Activated effector memory CD4-positive, alpha-beta T cell treated with anti-CD3 and anti-CD28 coated beads, Interleukin-2, amount 50 U/mL, for 16 hours (primary cell): ENCODE results near the gene NT5DC4.
A peak's percentile ranks its signal among the peaks of the same experiment; 100 is the strongest.

Experiments
- DNase-seq: peaks from one replicate; pipeline ENCODE4 v3.0.0-alpha.2; 2020

The NT5DC4 gene

DNA sequence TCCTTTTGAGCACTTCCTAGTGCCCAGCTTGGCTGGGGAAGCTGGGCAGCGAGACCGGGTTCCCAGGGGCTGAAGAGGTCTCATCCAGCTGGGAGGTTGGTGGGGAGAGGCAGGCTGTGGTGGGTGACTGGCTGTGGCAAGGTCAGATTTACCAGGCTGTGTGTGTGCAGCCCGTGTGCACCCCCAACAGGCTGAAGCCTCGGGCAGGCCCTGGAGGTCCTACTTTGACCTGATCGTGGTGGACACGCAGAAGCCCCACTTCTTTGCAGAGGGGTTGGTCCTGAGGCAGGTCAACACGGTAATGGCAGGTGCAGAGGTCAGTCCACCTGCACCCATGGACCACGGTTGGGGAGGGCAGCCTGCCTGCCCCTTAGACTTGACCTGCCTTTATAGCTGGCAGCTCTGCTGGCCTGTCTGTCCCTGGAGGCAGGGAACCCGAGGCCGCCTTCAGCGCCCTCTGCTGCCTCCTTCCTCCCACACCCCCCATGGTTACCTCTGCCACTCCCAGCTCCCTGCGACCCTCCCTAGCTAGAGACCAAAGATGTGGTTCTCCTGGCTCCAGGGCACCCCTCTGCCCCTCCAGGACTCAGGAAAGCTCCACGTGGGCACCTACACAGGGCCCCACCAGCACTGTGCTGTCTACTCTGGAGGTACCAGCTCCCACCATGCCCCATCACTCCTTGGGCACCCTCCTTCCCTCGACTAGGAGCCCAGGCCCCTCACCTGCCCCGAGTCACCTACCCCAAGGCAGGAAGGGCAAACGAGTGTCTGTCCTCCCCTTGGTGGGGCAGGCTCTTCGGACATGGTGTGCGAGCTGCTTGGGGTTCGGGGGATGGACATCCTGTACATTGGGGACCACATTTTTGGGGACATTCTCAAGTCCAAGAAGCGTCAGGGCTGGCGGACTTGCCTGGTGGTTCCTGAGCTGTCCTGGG is 4.0 kb downstream of the NT5DC4 start:
- no peak for DNase-seq

DNA sequence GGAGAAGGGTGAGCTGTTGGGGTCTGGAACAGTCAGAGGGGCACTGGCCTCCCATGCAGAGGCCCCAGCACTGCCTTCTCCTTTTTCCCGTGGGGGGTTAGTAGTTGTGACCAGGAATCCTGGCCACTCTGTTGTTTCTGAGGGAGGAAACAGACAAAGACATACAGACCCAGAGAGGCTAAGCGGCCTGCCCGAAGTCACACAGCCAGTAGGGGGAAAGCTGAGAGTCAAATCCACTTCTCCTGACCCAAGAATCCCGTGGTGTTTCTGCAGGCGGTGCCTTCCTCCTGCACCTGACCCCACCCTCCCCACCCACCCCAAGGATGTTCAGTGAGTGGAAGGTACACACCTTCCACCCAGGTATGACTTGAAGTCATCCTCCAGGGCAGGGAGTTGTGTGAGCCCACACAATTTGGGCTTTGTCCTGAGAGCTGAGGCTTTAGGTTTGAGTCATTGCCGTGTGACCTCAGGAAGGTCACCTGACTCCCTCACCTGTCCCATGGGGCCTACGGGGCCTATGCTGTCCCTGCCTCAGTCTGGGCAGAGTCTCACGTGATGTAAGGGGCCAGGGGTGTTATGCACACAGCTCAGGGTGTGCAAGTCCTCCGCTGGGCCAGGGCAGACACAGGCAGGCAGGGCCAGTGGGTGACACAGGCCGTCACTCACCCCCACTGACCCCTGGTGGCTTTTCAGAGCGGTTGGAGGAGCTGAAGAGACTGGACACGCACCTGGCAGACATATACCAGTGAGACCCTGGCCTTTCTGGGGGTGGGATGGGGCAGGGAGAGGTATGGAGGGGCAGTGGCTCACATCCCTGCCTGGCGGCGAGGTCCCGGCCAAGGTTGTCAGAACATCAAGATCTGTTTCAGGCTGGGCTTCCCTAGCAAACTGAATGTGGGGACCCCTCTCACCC is 5.0 kb downstream of the NT5DC4 start:
- DNase-seq: no peak

DNA sequence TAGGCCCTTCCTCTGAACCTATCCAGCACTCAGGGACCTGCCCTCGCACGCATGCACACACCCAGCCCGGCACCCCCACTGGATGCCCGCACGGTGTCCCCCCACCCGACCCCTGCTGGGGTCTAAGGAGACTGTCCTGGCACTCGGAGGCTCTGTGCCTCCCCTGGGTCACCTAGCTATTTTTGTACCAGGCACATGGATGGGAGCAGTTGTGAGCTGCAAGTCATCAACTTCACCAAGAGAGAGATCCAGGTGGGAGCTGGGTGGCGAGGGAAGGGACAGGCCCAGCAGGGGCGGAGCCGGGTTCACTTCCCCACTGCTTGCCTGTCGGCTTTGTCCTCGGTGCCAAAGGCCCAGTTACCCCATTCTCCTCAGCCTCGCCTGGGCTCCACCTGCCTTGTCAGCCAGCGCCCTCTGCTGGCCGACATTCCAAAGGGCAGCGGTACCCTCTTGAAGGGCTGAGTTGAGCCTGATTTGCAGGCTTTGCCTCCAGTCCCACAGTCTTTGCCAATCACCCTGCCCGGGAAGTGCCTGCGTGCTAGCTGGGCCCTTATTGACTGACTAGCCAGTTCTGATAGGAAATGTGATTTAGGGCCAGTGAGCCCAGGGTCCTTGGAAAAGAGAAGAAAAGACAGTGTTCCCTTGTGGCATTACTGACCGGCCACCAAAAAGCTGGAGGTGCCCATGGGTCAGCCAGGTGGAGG is 5.8 kb downstream of the NT5DC4 start:
- DNase-seq: peak; percentile 95

DNA sequence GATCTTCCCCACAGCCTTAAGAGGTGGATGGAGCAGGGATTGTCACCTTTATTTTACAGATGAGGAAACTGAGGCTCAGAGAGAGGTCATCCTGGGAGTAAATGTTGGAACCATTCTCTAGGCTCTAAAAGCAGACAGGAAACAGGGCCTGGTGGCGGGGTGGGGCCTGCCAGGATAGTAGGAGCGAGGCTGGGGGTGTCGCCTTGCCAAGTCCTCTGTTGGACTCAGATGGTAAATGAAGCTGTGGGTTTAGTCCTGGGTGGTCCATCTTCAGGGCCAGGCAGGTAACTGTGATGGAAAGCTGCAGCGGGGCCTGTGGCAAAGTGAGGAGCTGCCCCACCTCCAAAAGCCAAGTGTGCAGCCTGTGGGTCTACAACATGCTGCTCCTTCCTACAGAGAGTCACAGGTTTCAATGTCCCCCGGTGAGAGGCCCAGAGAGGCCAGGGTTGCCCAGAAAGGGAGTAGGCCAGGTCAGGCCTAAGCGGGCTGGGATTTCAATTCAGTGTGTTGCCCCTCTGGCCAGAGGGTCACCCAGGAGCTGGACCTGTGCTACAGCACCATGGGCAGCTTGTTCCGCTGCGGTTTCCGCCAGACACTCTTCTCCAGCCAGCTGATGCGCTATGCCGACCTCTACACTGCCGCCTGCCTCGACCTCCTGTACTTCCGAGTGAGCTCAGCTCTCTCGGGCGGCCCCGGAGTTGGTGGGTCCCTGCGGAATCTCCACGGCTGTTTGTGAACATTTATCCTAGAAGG is 6.6 kb downstream of the NT5DC4 start:
- DNase-seq: no peak

DNA sequence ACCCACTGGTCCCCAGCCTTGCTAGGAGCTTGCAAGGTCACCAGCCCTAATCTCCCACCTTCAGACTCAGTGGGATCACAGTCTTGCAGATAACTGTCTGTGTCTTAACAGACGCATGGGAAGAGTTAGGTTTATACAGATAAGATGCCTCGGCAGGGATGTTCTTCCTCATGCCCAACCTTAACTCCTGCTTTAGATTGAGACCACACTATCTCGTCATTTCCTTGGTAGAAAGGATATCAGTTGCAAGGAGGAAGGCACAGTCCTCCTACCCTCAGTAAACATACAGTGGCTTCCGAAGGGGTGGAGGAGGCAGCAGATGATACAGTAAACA is 7.2 kb downstream of the NT5DC4 start:
- DNase-seq: no peak

DNA sequence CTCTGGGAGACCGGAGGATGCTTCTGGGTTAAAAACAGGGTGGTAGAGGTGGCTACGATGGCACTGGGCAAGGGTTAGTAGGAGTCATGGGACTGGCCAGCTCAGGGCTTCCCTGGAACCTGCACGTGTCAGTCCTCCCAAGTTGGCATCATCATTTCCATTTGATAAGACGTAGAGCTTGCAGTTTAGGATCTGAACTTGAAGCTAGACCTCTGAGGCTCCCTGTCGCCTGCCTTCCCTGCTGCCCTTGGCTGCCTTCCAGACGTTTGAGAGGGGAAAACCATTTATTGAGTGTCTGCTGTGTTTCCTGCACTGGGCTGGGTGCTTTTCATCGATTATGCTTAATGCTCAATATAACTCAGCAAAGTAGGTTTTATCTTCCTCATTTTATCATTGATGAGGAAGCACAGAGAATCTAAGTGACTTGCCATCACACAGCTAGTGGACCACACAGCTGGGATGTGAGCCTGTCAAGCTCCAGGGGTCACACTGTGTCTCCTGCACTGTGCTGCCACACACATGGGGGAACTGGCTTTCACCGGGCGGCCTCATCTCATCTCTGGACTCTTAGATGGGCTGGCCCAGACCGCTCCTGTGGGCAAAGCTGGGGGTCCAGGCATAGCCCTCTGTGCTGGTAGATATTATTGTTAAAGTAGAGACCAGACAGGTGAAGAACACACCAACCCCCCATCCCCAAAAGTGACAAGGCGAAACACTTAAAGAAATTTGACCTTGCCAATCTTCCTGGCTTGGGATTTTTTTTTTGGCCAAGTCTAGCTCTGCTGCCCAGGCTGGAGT is 7.8 kb downstream of the NT5DC4 start:
- DNase-seq: no peak

DNA sequence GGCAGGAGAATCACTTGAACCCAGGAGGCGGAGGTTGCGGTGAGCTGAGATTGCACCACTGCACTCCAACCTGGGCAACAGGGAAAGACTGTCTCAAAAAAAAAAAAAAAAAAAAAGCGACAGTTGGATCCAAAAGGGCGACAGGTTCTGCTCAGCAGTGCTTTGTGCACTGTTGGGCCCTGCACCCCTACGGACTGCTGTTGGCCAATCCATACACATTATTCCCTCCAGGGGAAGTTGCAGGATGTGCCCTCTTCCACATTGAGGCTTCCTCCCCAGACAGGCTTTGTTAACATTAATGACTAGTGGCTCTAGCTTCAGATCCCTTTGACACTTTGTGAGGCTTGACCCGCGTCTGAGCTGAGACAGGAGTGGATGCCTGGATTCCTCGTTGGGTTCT is 9.4 kb downstream of the NT5DC4 start:
- DNase-seq: no peak

DNA sequence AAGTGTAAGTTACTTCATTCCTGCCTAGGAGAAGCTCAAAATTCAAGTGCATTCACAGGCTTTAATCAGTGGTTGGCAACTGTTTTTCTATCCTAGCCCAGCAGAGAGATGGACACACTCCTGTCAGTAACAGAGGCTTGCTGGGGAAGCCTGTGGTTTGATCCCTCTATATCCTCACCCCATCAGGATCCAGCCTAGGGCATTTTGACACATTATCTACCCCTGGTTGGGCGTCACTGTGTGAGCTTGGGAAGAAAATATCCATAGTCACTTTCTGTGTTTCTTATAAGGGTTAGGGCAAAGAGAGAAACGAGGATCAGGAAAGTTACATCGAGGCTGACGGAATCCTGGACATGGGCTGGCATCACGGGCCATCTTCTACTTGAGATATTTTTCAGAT is 10.0 kb downstream of the NT5DC4 start:
- DNase-seq: no peak

DNA sequence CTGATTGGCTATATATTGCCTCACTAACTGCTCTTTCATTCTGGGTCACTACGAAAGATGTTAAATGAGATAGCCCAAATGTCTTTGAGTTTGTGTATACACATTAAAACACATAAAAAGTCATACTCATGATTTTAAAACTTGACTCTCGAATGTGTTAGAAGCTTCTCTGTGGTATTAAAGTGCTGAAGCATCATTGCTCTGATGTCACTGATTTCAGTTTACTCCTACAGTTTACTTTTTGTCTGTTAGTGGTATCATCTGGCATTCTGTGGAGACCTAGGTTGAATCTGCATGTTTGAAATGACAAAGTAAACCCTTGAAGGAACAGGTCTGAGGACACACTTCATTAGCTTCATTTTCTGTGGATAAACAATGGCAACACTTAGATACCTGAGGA is 10.7 kb downstream of the NT5DC4 start:
- DNase-seq: no peak

DNA sequence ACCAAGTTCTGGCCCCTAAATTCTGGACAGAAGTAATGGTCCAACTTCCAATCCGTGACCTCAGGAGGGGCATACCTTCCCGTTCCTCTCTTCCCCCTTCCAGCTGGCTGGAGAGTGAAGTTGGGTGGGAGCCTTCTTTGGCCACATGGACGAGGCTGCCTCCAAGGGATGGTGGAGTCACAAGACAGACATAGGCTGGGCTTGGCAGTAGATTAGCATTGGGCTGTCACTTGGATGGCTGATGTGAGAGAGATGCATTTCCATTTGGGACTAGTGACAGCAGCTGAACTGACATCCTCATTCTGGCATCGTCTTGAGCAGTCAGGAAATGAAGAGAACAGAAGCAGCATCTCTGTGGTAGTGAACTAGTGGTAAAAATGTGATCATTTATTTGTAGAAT is 12.6 kb downstream of the NT5DC4 start:
- no peak for DNase-seq

DNA sequence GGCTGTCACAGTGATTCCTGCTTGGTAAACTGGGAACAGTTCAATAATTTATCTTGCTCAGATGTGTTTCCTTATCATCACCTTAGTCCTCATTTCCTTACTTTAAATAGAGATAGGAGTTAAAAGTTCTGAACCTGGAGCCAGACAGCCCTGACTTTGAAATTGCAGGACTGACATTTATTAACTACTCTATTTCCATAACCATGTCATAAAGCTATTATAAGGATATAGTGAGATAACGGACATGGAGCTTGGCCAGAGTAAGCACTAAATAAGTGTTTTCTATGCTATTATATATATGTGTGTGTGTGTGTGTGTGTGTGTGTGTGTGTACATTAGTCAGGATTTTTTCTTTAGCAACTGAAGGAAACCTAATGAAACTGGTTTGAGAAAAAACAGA is 13.1 kb downstream of the NT5DC4 start:
- no peak for DNase-seq

DNA sequence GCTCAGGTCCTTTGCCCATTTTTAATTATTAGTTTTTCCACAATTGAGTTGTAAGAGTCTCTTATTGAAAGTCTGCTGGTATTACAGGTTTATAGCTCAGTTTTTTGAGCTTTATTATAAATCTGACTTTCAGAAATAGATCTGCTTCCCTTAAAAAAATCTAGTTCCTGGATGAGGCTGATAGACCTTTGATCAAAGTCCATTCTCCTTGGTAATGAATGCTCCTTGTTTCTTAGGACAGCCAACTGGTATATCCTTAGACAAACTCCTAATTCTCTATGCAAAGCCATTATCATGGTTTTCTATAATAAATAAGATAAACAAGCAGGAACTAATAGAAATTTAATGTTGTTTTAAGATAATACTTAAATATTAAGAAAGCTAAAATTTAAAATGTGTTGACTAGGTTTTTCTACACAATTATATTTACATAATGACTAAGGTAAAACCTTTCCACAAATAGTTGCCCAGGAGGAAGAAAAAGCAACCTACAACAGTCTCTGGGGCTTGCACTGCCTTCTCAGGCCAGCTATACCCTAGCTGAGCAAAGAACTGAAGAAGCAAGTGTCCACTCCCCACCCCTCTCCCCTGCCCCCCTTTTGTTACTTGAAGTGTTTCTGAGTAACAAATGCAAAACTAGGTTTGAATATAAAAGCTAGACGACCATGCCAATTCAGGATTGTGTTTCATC is 16.9 kb downstream of the NT5DC4 start:
- DNase-seq: no peak

DNA sequence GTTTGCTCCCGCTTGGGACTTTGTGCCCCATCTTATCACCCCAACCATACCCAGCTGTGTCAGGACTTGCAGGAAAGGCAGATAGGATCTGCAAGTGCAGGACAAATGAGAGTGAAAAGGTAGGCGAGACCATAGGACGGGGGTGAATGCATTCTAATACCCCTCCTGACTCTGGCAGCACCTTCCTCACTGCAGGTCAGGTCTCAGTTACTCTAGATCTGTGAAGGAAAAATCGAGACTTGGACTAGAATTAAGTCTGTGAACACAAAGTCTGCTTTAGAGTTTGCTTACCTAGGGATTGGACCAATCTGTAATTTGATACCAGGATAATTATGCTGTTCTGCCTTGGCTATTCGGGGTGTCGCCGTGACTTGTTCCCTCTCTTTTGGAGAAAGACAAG is 19.7 kb downstream of the NT5DC4 start:
- no peak for DNase-seq

DNA sequence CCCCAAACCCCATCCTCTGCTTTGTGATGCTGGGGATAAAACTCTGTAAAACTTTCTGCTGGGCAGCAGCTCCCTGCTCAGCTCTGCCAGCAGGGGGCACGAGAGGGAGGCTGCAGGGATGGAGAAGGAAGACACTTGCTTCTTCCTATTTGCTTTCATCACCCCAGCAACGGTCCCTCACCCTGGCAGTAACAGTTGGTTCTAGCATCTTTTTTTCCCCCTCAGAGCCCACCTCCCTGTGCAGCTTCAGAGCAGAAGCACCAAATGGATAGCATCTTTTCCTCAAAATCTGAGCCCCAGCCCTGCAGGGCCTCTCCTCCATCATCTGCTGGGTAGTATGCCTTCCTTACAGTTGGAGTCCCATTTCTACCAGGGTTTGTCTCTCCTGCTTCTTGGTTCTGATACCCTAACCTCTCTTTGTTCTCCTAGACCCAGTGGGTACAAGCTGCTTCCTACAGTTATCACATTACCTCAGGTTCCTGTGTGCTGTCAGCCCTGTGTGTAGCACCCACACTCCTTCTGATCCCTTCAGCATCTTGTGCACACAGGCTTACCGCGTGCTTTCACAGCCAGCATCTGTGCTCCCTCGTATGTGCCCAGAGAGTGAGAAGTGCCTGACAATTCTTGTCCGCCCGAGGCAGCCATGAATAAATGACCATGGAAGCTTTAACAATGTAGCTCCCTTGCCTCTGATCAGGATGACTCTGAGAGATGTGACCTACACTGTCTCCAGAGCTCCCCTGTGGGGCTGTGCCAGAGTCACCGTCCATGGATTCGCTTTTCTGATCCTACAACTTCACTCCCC is 29.1 kb downstream of the NT5DC4 start:
- DNase-seq: peak; percentile 93

DNA sequence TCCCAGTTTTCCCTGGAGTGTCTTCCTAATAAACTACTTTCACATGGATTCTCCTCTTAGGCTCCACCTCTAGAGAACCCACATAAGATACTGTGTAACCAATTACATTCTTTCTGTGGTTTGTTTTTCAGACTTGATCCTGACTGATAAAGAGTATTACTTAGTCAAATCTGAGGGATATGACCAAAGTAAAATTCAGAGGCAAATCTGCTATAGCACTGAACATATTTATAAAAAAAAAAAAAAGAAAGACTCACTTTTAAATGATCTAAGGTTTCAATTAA is 29.7 kb downstream of the NT5DC4 start:
- no peak for DNase-seq

DNA sequence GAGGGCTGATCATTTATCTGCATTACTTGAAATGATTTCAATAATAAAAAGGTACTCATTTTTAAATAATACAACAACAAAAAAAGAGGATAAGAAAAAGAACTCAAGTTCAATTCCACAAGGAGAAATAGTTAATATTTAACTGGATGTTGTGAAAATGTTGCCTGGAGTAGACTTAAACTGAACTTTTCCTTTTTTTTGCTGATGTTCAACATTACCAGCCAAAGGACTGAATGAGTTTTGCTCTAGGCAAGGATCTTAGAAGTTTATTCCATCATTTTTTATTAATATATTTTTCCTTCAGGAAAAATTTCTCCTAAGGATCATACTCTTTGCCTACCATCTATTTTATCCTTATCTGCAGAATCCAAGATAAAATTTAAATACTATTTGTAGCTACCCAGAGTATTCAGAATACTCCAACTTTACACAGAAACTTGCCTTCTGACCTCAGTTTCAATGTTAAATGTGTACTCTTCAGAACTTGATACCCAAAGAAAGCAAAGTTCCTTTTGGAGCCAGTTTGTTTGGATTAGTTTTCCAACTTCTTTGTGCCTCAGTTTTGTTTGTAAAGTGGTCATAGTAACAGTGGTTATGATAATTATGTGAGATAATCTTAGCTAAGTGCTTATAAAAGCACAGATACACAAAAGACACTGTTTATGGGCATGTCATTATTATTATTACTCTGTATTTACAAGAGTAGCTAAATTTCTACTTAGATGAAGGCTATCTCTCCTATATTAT is 30.8 kb downstream of the NT5DC4 start:
- DNase-seq: no peak

DNA sequence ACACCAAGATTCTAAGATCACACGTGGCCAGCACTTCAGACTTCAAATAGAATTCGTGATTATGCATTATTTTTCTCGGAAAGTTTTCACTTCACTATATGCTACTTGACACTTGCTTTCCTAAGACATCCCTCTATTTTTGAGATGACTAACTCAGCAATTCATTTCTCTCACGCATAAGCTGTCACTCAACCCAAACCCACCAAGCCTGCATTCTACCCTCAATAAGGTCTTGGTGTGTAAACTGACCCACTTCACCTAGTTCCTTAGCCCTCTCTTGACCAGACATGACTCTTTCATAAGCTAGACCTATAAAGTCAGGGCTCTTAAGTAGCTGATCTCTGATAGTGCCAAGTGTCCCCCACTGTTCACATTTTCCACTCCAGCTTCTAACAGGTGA is 31.8 kb downstream of the NT5DC4 start:
- DNase-seq: no peak

DNA sequence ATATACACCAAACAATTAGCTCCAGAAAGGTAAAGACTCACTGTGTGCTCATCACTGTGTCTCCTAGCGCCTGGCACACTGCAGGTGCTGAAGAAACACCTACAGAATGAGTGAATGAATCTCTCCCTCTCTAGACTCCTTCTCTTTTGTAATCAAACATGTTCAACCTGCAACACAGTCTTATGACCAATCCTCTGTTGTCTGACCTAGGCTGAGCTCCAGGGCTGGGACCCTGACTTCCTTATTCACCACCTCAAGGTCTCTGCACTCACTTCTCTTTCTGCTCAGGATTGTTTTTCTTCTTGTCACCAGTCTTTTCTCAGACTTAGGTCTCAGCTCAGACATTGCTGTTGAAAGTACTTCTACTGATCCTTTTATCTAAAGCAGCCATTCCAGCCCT is 33.7 kb downstream of the NT5DC4 start:
- no peak for DNase-seq

DNA sequence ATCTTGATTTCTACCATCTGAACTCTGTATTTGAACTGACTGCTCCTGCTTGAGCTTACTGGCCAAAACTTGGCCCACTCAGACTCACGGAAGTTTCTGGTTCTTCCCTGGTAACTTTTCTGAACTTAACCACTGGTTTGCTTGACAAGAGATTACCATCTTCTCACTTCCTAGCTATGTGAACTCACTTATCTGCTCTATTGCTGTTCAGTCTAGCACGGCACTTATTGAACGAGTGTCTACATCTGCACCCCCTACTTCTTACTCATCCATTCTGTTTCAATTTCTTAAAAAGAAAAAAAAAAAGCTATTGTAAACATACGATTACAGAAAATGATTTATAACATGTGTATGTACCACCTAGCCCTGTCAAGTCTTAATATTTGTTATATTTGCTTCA is 34.6 kb downstream of the NT5DC4 start:
- no peak for DNase-seq

DNA sequence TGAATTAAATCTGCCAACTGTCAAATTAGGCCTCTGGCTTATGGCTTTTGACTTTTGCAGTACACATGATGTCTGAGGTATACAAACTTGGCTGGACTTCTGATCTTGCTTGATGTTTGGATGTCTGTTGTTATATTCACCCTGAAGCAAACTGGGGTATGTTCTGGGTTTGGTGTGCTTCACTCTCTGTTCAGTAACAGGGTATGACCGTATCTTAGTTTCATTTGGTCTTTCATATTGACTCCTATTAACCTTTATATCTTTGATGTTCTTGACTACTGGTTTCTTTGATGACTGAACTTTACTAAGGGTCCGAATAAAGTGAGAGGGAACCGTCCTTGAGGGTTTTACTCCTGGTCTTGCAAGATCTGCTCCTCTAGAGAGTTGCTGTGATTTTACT is 35.4 kb downstream of the NT5DC4 start:
- no peak for DNase-seq
